Activated naive CD8-positive, alpha-beta T cell treated with anti-CD3 and anti-CD28 coated beads for 36 hours (primary cell): ENCODE results near the gene RASSF10. TPM values are rescaled to one million over a fixed set of nuclear protein-coding genes. Genes with fewer than 3 reads are reported as not detected.
"Not testable (repeated sequence)": the region's sequence is repeated elsewhere in the genome, so short reads cannot be mapped to it uniquely, and the experiment has no call there.

ENCODE experiments used
- DNase-seq: peaks from one replicate; pipeline ENCODE4 v3.0.0; 2021
- H3K27ac Mint-ChIP-seq: one replicate; pipeline ENCODE4 v1.8.0; 2022; ENCODE audit warnings: mild to moderate bottlenecking, moderate library complexity, mixed read lengths
- H3K27me3 Mint-ChIP-seq: one replicate; pipeline ENCODE4 v1.8.0; 2022; ENCODE audit warnings: mild to moderate bottlenecking, mixed read lengths
- H3K36me3 Mint-ChIP-seq: one replicate; pipeline ENCODE4 v1.8.0; 2021; ENCODE audit warnings: mild to moderate bottlenecking, mixed read lengths
- H3K4me1 Mint-ChIP-seq: one replicate; pipeline ENCODE4 v1.8.0; 2021; ENCODE audit warnings: mixed read lengths
- H3K4me3 Mint-ChIP-seq: one replicate; pipeline ENCODE4 v1.8.0; 2022; ENCODE audit warnings: mild to moderate bottlenecking, moderate library complexity, mixed read lengths
- H3K9me3 Mint-ChIP-seq: one replicate; pipeline ENCODE4 v1.8.0; 2022; ENCODE audit warnings: mixed read lengths
- total RNA-seq, 2 experiments: library from RNA; stranded (reverse); gene quantifications; one replicate each; pipeline ENCODE4 v1.2.3, GENCODE V29; 2021

The RASSF10 gene
- total RNA-seq, 2 experiments from 2014 or later = not detected

DNA sequence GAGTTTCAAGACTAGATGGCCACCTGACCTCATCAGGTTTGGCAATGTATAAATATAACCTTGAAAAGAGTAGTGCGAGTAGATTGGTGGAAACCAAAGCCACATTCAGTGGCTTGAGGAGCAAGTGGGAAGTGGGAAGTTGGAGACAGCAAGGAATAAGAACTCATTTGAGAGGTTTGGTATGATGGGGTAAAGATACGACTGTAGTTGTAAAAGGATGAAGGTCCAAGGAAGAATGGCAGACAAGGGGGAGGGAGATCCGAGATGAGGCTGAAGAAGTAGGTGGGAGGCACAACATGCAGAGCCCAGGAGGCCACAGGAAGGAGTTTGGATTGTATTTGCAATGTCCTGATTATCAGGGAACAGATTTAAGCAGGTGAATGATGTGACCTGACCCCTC is 20.8 kb downstream of the RASSF10 start:
- no peak overlapping the region for H3K4me3 Mint-ChIP-seq
- H3K27ac Mint-ChIP-seq = no peak overlapping the region
- no peaks in the 10 kb centered on the region for H3K36me3 Mint-ChIP-seq
- peaks cover 5% of the 10 kb centered on the region for H3K27me3 Mint-ChIP-seq
- DNase-seq = no peak
- no peaks in the 10 kb centered on the region for H3K4me1 Mint-ChIP-seq
- no peaks in the 10 kb centered on the region for H3K9me3 Mint-ChIP-seq

DNA sequence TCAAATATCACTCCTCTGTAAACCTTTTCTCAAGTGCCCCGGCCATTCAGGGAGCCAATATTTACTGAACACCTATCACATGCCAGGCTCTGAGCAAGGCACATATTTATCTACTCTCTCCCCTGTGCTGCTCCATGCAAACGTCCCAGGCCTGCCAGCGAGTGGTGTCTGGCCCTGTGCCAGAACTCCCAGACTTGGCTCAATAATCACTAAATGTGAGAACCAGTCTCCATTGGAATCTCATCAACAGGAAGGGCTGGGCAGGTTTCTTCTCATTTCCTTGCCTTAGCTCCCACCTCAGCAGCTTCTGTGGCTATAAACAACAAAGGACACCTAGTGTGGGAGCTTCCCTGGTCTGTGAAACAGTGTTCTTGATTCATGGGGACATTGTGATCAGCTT is 21.7 kb downstream of the RASSF10 start:
- H3K27me3 Mint-ChIP-seq = peaks cover 8% of the 10 kb centered on the region
- DNase-seq = no peak
- H3K27ac Mint-ChIP-seq = no peak overlapping the region
- H3K4me1 Mint-ChIP-seq = no peaks in the 10 kb centered on the region
- H3K4me3 Mint-ChIP-seq = no peak overlapping the region
- H3K36me3 Mint-ChIP-seq = no peaks in the 10 kb centered on the region
- no peaks in the 10 kb centered on the region for H3K9me3 Mint-ChIP-seq

DNA sequence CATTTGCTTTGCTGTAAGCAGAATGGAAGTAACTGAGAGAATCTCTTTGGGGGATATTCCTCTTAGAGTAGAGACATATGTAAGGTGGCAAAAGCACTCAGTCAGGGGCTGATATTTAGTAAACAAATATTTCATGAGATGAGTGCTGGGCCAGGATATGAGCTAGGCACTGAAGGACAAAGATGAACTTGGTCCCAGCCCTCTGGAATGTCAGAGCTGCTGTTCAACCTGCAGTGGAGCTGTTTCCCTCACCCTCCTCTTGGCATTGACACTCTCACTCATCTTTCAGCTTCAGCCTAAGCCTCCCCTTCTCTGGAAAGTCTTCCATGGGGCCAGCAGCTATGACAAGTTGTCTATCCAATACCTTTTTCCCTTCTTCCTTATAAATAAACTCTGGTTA is 22.2 kb downstream of the RASSF10 start:
- Mint-ChIP-seq H3K36me3 (no peaks in the 10 kb centered on the region), H3K27ac (no peak overlapping the region), H3K27me3 (peaks cover 7% of the 10 kb centered on the region), H3K9me3 (no peaks in the 10 kb centered on the region), H3K4me1 (no peaks in the 10 kb centered on the region), H3K4me3 (no peak overlapping the region)
- no peak for DNase-seq

DNA sequence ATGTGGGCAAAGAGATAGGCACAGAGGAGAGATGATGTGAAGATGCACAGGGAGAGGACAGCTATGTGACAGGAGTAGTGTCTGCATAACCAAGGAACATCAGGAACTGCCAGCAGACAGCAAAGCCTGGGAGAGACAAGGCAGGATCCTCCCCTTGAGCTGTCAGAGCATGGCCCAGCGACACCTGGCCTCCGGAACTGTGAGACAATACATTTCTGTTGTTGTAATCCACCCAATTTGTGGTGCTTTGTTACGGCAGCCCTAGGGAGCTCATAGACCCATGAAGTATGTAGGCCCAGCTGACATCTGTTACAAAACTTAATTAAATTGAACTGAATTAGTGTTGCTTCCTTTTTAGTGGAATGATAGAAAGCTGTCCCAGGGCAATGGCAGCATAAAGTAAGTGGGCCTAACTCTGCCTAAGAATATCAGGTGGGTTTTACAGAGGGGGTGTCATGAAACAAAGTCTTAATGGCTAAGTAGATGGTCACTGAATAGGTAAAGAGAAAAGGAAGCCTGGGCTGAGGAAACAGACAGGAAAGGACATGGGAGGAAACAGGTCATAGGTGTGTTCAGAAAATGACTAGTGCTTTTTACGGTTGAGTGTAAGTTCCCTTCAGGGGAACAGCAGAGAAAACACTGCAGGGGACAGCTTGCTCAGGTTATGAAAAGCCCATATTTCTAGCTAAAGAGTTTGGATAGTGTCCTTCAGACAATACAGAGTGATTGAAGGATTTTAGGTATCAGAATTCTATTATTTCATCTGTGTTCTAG is 24.8 kb downstream of the RASSF10 start:
- H3K9me3 Mint-ChIP-seq = no peaks in the 10 kb centered on the region
- no peak overlapping the region for H3K4me3 Mint-ChIP-seq
- no peak for DNase-seq
- no peaks in the 10 kb centered on the region for H3K4me1 Mint-ChIP-seq
- H3K27me3 Mint-ChIP-seq = peaks cover 13% of the 10 kb centered on the region
- no peaks in the 10 kb centered on the region for H3K36me3 Mint-ChIP-seq
- no peak overlapping the region for H3K27ac Mint-ChIP-seq

DNA sequence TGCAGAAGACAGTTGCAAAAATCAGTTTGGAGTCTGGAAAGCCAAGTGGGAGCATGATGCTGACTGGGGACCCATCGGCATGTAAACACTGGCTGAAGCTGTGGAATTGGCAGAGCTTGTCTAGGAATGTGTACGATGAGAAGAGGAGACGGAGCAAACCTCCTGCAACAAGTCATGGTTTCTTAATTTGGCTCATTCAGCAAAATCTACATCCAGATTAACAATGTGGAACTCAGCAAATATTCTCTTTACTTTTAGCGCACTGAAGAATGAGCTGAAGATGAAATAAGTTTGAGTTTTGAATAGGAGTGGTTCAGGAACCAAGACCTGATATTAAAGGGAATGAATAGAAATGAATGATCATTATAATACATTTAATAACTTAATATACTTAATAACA is 26.6 kb downstream of the RASSF10 start:
- peaks cover 20% of the 10 kb centered on the region for H3K27me3 Mint-ChIP-seq
- H3K36me3 Mint-ChIP-seq = no peaks in the 10 kb centered on the region
- H3K4me1 Mint-ChIP-seq = no peaks in the 10 kb centered on the region
- no peak overlapping the region for H3K27ac Mint-ChIP-seq
- no peaks in the 10 kb centered on the region for H3K9me3 Mint-ChIP-seq
- no peak overlapping the region for H3K4me3 Mint-ChIP-seq
- DNase-seq = no peak

DNA sequence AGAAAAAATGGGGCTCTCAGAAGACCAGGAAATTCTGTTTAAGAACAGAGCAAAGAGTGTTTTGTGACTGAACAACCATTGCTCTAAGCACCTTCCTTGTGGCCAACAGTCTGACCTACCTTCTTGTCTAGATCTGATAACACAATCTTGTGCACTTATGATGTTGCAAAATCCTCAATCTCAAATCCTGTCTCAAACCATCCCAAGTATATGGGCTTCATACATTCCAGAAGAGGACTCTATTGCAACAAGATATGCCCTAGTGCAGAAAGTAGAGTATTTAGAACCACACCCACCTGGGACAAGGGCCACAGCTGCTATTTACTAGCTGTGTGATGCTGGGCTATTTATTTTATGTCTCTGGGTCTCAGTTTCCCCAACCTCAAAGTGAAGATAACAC is 27.1 kb downstream of the RASSF10 start:
- Mint-ChIP-seq H3K4me1 (no peaks in the 10 kb centered on the region), H3K27me3 (peaks cover 20% of the 10 kb centered on the region), H3K27ac (no peak overlapping the region)

DNA sequence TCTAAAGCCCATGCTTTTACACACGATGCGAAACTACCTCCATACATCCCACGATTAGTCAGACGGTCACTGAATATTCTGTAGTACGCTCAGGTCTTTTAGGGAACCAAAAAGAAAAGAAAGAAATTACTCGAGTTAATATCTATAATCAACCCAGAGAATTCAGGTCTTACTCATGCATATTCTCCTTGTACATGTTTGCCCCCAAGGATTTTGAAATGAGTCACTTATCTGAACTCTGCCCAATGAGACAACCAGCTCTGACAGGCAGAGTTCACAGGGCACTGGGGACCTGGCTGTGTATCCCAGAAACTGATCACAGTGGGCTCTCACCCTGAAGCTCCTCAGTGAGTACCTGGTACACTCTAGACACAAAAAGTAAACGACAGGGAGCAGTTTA is 29.2 kb downstream of the RASSF10 start:
- H3K4me1 Mint-ChIP-seq = no peaks in the 10 kb centered on the region
- H3K36me3 Mint-ChIP-seq = no peaks in the 10 kb centered on the region
- DNase-seq = no peak
- H3K27me3 Mint-ChIP-seq = peaks cover 20% of the 10 kb centered on the region
- H3K9me3 Mint-ChIP-seq = no peaks in the 10 kb centered on the region
- H3K4me3 Mint-ChIP-seq = no peak overlapping the region
- no peak overlapping the region for H3K27ac Mint-ChIP-seq

More for the DNA sequence above, 27.1 kb downstream of the RASSF10 start:
- no peak for DNase-seq
- H3K9me3 Mint-ChIP-seq = no peaks in the 10 kb centered on the region
- no peaks in the 10 kb centered on the region for H3K36me3 Mint-ChIP-seq
- no peak overlapping the region for H3K4me3 Mint-ChIP-seq

DNA sequence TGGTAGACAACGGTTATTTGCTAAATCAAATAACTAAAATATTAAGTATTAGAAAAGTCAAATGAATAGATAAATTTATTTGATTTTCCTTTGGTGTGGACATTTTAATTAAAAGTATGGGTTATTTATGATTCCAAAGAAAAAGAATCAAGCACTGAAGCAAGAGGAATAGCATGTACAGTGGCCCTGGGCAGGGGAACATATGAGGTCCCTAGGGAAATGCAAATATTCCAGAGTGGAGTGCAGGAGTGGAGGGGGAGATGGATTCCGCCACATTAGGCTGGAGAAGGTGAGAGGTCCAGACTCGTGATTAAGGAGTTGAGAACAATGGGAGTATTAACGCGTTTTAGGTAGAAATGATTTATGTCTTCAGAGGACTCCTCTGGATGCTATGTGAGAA is 30.0 kb downstream of the RASSF10 start:
- Mint-ChIP-seq H3K9me3 (no peaks in the 10 kb centered on the region), H3K27ac (no peak overlapping the region), H3K36me3 (no peaks in the 10 kb centered on the region), H3K27me3 (peaks cover 20% of the 10 kb centered on the region), H3K4me3 (no peak overlapping the region), H3K4me1 (no peaks in the 10 kb centered on the region)
- no peak for DNase-seq

DNA sequence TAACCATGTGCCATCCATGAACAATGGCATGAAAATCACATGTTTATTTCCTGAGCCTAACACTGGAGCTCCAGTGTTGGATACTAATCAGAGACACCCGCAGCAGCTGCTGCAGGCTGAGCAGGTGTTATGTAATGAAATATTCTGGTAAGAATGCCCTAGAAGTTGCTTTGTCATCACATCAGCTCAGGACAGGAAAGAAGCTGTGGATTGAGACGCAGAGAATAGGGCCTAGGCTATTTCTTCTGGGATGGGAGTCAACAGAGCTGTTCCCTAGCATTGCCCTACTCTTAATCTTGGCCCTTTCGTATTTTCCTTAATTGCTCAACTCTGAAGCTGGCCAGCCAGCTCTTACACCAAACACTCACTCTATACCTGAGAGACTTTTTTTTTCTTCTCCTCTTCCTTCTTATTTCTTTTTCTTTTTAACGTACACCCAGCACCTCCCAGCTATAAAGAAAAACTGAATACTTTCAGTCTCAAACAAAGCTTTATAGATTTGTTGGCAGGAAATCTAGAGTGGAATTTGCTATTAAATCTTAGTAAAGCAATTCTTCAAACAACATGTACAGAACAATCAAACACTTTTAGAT is 31.9 kb downstream of the RASSF10 start:
- H3K4me3 Mint-ChIP-seq = no peak overlapping the region
- no peaks in the 10 kb centered on the region for H3K9me3 Mint-ChIP-seq
- no peak for DNase-seq
- peaks cover 13% of the 10 kb centered on the region for H3K27me3 Mint-ChIP-seq
- no peaks in the 10 kb centered on the region for H3K4me1 Mint-ChIP-seq
- H3K36me3 Mint-ChIP-seq = no peaks in the 10 kb centered on the region
- no peak overlapping the region for H3K27ac Mint-ChIP-seq

DNA sequence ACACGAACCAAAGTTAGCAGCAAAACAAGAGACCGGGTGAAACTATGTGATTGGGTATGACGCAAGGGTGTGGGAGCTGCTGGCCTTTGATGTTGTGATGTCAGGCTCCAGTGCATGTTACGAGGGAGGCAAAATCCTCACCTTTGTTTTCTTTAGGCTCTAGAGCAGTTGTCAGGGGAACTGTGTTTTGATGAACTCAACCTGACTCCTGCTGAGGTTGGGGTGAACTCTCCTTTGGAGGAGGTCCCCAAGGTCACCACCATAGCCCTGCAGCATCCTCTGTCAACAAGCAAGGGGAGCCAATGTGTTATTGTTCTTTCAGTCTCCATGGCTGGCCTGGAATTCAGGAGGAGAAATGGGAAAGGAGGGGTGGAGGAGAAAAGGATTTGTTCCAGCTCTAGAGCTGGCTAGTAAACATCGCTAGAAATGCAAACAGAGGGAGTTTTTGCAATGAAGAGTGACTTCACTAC is 33.8 kb downstream of the RASSF10 start:
- Mint-ChIP-seq H3K27ac (no peak overlapping the region), H3K4me3 (no peak overlapping the region), H3K36me3 (no peaks in the 10 kb centered on the region), H3K27me3 (peaks cover 9% of the 10 kb centered on the region), H3K4me1 (no peaks in the 10 kb centered on the region), H3K9me3 (no peaks in the 10 kb centered on the region)
- DNase-seq = no peak

DNA sequence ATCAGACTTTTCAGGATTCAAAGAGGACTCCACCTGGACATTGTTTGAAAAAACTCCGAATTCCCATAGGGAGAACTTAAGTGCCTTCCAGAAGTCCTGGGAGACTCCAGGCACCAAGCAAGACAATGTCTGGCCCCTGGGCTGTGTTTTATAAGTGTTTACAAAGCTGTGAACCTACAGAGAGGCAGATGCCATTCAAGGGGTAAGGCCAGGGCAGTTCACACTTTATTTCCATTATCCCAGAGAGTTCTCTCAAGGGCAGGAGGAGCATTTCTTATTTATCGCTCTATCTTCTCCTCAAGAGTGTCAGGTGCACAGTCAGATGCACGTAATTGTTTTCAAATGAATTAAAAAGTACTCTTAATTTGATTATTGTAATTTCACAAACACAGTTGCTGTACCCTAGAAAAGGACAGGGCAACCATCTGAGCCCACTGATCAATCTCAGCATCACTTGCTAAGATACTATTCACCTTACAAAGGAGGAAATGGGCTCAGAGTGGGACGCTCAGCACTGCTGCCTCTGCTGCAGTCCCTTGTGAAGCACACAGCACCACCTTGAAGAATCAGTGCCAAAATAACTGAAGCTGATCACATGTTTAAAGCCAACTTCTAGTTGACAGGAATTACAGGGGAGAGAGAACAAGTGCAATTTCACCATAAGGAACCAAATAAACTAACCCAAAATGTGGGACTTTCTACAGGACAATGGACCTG is 35.0 kb downstream of the RASSF10 start:
- H3K9me3 Mint-ChIP-seq = no peaks in the 10 kb centered on the region
- DNase-seq = no peak
- no peak overlapping the region for H3K4me3 Mint-ChIP-seq
- H3K4me1 Mint-ChIP-seq = no peaks in the 10 kb centered on the region
- H3K36me3 Mint-ChIP-seq = no peaks in the 10 kb centered on the region
- peaks cover 11% of the 10 kb centered on the region for H3K27me3 Mint-ChIP-seq
- no peak overlapping the region for H3K27ac Mint-ChIP-seq

DNA sequence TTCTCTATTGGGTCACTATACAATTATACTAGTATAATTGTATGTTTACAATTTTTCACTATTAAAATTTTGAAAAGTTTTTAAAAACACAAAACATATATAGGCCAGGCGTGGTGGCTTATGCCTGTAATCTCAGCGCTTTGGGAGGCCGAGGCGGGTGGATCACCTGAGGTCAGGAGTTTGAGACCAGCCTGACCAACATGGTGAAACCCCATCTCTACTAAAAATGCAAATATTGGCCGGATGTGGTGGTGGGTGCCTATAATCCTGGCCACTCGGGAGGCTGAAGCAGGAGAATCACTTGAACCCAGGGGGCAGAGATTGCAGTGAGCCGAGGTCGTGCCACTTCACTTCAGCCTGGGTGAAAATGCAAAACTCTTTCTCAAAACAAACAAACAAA is 36.0 kb downstream of the RASSF10 start:
- H3K27me3 Mint-ChIP-seq, H3K4me3 Mint-ChIP-seq, DNase-seq, H3K9me3 Mint-ChIP-seq, H3K4me1 Mint-ChIP-seq, H3K36me3 Mint-ChIP-seq, H3K27ac Mint-ChIP-seq: not testable (repeated sequence)

DNA sequence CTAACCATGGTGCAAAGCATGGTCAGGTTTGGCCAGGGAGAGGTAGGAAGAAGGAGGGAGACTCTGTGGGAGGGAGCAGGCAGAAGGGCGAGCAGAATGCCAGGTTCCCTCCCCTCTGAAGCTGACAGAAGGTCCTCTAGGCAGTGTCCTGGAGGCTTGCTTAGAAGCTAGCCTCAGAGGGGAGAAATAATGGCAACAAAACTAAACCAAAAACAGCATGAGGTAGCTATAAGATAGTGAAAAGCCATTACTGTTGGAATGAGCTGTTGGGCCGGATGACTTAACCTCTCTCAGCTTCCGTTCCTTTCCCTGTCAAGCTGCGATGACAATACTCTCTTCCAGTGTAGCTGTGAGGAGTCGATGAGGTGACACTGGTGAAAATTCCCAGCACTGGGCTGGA is 36.6 kb downstream of the RASSF10 start:
- H3K4me1 Mint-ChIP-seq = no peaks in the 10 kb centered on the region
- no peak for DNase-seq
- H3K4me3 Mint-ChIP-seq = no peak overlapping the region
- no peaks in the 10 kb centered on the region for H3K9me3 Mint-ChIP-seq
- H3K27ac Mint-ChIP-seq = no peak overlapping the region
- H3K27me3 Mint-ChIP-seq = peaks cover 4% of the 10 kb centered on the region
- H3K36me3 Mint-ChIP-seq = no peaks in the 10 kb centered on the region

DNA sequence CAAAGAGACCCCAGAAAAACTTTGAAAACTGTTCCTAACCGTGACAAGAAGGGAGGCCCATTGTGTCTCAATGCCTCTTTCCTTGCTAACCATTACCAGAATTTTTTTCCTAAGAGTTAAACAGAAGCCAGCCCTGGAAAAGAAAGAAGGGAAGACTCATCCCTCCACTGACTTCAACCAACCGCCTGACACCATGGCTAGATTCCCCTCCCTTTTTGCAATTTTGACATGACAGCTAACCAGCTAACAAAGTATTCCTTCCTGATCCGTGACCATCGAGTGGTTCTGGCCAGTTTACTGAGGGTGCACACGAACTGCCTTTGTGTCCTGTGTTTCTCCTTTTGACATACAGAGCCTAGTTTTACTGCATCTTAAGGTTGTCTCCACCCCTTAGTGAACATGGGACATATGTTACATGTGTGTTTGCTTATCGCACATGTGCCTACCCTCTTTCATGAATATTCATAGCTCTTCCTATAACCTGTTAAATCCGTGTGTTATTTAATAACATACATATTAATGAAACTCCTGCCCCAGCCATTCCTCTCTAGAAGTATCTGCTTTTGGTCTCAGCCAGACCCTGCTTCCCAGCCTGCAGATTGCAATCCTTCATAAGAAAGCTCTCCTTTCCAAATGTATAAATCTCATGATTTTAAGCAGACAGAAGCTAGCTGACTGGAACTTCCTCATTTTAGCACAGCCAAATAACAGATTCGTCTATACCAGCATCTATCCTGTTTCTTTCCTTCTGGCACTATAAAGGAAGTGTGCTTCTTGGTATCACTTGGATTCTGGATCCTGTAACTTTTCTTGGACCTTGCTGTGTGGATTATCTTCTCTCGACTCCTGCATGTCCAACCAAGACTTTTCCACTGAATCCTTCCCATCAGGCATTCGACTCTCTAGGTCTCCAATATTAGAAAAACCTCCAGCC is 37.8 kb downstream of the RASSF10 start:
- peaks cover 4% of the 10 kb centered on the region for H3K27me3 Mint-ChIP-seq
- H3K36me3 Mint-ChIP-seq = no peaks in the 10 kb centered on the region
- H3K4me1 Mint-ChIP-seq = no peaks in the 10 kb centered on the region
- DNase-seq = no peak
- no peaks in the 10 kb centered on the region for H3K9me3 Mint-ChIP-seq
- no peak overlapping the region for H3K4me3 Mint-ChIP-seq
- no peak overlapping the region for H3K27ac Mint-ChIP-seq

DNA sequence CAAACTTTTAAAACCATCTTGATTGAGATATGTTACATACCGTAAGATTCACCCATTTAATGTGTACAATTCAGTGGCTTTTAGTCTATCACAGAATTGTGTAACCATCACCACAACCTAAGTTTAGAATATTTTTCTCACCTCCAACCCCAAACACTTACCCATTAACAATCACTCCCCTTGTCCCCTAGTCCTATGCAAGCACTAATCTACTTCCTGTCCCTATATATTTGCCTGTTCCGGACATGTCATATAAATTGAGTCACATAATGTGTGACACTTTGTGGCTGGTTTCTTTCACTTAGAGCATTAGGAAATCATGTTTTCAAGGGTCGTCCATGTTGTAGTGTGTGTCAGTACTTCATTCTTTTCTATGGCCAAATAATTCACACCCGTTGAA is 38.8 kb downstream of the RASSF10 start:
- H3K36me3 Mint-ChIP-seq = no peaks in the 10 kb centered on the region
- H3K4me3 Mint-ChIP-seq = no peak overlapping the region
- H3K4me1 Mint-ChIP-seq = no peaks in the 10 kb centered on the region
- peaks cover 7% of the 10 kb centered on the region for H3K27me3 Mint-ChIP-seq
- H3K9me3 Mint-ChIP-seq = no peaks in the 10 kb centered on the region
- no peak for DNase-seq
- H3K27ac Mint-ChIP-seq = no peak overlapping the region
